ENCODE measurements around the gene TREX2. TPM values are rescaled to one million over a fixed set of nuclear protein-coding genes. Genes with fewer than 3 reads are reported as not detected.

Gene TREX2
- polyA plus RNA-seq, 4 donors, result 0.14 to 0.53 (median 0.35) TPM

Other genes starting within 250 kb of the TREX2 start
- gene PNMA6F, start 124.3 kb downstream of the TREX2 start, polyA plus RNA-seq (ENCODE audit: insufficient read length in 4 of 4), result under 1 TPM; 0.04 to 0.14 (median 0.10) TPM
- gene ZNF275, start 111.9 kb downstream of the TREX2 start, polyA plus RNA-seq (ENCODE audit: insufficient read length in 4 of 4), result 10 to 100 TPM; 17.6 to 20.0 (median 19.3) TPM
- not detected for gene PNMA6E, start 44.7 kb downstream of the TREX2 start, polyA plus RNA-seq (ENCODE audit: insufficient read length in 4 of 4)
- 1 to 10 TPM in 2 of 4 donors, under 1 TPM in 2; 0.31 to 1.2 (median 0.90) TPM for gene ZFP92, start 34.6 kb downstream of the TREX2 start, polyA plus RNA-seq (ENCODE audit: insufficient read length in 4 of 4)
- 10 to 100 TPM; 20.5 to 25.8 (median 25.5) TPM for gene HAUS7, start 24.5 kb upstream of the TREX2 start, polyA plus RNA-seq (ENCODE audit: insufficient read length in 4 of 4)
- 100 to 1,000 TPM; 114 to 218 (median 181) TPM for gene BGN, start 48.9 kb upstream of the TREX2 start, polyA plus RNA-seq (ENCODE audit: insufficient read length in 4 of 4)
- gene ATP2B3, start 71.6 kb upstream of the TREX2 start, polyA plus RNA-seq (ENCODE audit: insufficient read length in 4 of 4), result under 1 TPM; 0.10 to 0.32 (median 0.22) TPM
- gene CCNQ, start 153.1 kb upstream of the TREX2 start, polyA plus RNA-seq (ENCODE audit: insufficient read length in 4 of 4), result 10 to 100 TPM; 13.5 to 20.7 (median 17.9) TPM
- 10 to 100 TPM in 3 of 4 donors, 1 to 10 TPM in 1; 2.7 to 52.1 (median 44.9) TPM for gene DUSP9, start 201.1 kb upstream of the TREX2 start, polyA plus RNA-seq (ENCODE audit: insufficient read length in 4 of 4)
- gene PNCK, start 227.8 kb upstream of the TREX2 start, polyA plus RNA-seq (ENCODE audit: insufficient read length in 4 of 4), result 10 to 100 TPM in 1 of 4 donors, 1 to 10 TPM in 3; 1.7 to 10.1 (median 7.8) TPM
- 10 to 100 TPM; 16.8 to 64.5 (median 46.2) TPM for gene SLC6A8, start 241.9 kb upstream of the TREX2 start, polyA plus RNA-seq (ENCODE audit: insufficient read length in 4 of 4)